H1 (cell line): Measurements from ENCODE around the gene NCAPG2.

Experiments
- EZH2 ChIP-seq: fragments of 200-600 bp; sonication (generic); IDR thresholded peaks from 2 replicates; pipeline ENCODE4 v1.7.1; 2012; ENCODE audit warnings: low read depth, mild to moderate bottlenecking, moderate library complexity, low read length, inconsistent platforms; ENCODE audit not compliant: severe bottlenecking
- HDAC6 ChIP-seq: IDR thresholded peaks from one replicate; pipeline ENCODE4 v1.7.1; 2012; ENCODE audit warnings: low read depth, mild to moderate bottlenecking, inconsistent platforms, low read length, moderate library complexity
- KDM1A ChIP-seq: fragments of 200-600, 300-600 bp; sonication (generic); IDR thresholded peaks from 2 replicates; pipeline ENCODE4 v1.7.1; 2016; ENCODE audit warnings: mild to moderate bottlenecking, low read length, borderline replicate concordance
- MAFK ChIP-seq: IDR thresholded peaks from 2 replicates; pipeline ENCODE4 v1.6.1; 2012; ENCODE audit warnings: low read depth, mild to moderate bottlenecking, improper control_type of control experiment, low read length
- POLR2A ChIP-seq, 2 experiments: IDR thresholded peaks; 1 replicate in 1 of 2; 2 replicates in 1 of 2; pipeline ENCODE4 v1.6.1; 2011; ENCODE audit warnings: low read depth in 2 of 2, low read length in 2 of 2, mild to moderate bottlenecking in 2 of 2; ENCODE audit errors: control extremely low read depth in 1 of 2
- POLR2AphosphoS5 ChIP-seq: IDR thresholded peaks from 2 replicates; pipeline ENCODE4 v1.6.1; 2011; ENCODE audit warnings: low read depth, low read length
- RFX5 ChIP-seq: IDR thresholded peaks from 2 replicates; pipeline ENCODE4 v1.6.1; 2011; ENCODE audit warnings: low read depth, low read length, improper control_type of control experiment, borderline replicate concordance
- RXRA ChIP-seq: IDR thresholded peaks from 2 replicates; pipeline ENCODE4 v1.6.1; 2011; ENCODE audit warnings: low read depth, mild to moderate bottlenecking, low read length, moderate library complexity; ENCODE audit not compliant: insufficient read depth
- SP1 ChIP-seq: IDR thresholded peaks from 2 replicates; pipeline ENCODE4 v1.6.1; 2011; ENCODE audit warnings: low read depth, low read length
- TF ChIP-seq, protein P1 (sequence below): IDR thresholded peaks from 2 replicates; pipeline ENCODE4 v1.6.1; 2011; ENCODE audit warnings: low read depth, mild to moderate bottlenecking, low read length; ENCODE audit not compliant: insufficient read depth
- TF ChIP-seq, protein P2 (sequence below), 3 experiments: IDR thresholded peaks; 1 replicate in 2 of 3; 2 replicates in 1 of 3; pipeline versions ENCODE4 v1.5.1 to v1.6.1; 2011; ENCODE audit warnings: low read length in 3 of 3, mild to moderate bottlenecking in 3 of 3, inconsistent platforms in 2 of 3, low read depth in 1 of 3, moderate library complexity in 1 of 3; ENCODE audit not compliant: insufficient read depth in 1 of 3; ENCODE audit errors: control extremely low read depth in 1 of 3
- TF ChIP-seq, protein P3 (sequence below): IDR thresholded peaks from 2 replicates; pipeline ENCODE4 v1.6.1; 2012; ENCODE audit warnings: inconsistent platforms

DNA sequence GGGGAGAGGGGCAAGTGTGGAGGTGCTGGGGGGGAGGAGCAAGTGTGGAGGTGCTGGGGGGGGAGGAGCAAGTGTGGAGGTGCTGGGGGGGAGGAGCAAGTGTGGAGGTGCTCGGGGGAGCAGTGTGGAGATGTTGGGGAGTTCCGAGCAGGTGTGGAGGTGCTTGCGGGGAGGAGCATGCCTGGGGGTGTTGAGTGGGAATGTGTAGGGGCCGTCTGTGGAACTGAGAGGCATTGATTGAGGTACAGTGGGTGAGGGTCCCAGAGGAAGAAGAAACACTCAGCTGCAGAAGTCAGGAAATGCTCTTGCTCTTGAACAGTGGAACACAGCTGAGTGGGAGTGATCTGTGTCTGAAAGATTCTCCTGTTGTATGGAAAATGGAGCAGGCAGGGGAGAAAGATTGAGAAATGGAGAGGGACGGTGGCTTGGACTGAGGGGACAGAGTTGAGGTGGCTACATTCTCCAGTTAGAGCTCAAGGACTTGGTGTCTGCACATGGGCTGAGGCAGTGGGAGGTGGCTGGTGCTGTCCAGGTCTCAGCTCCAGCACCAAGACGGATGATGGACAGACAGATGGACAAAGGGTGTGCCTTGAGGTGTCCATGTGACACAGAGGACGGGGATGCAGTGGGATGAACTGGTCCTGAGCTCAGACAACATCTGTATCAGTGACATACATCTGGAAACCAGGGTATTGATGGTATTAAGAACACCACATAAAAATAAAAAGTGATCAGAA, 25.2 kb upstream of the NCAPG2 start:
- TF ChIP-seq, protein P1, sequence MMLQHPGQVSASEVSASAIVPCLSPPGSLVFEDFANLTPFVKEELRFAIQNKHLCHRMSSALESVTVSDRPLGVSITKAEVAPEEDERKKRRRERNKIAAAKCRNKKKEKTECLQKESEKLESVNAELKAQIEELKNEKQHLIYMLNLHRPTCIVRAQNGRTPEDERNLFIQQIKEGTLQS, result no peak
- TF ChIP-seq, protein P2, sequence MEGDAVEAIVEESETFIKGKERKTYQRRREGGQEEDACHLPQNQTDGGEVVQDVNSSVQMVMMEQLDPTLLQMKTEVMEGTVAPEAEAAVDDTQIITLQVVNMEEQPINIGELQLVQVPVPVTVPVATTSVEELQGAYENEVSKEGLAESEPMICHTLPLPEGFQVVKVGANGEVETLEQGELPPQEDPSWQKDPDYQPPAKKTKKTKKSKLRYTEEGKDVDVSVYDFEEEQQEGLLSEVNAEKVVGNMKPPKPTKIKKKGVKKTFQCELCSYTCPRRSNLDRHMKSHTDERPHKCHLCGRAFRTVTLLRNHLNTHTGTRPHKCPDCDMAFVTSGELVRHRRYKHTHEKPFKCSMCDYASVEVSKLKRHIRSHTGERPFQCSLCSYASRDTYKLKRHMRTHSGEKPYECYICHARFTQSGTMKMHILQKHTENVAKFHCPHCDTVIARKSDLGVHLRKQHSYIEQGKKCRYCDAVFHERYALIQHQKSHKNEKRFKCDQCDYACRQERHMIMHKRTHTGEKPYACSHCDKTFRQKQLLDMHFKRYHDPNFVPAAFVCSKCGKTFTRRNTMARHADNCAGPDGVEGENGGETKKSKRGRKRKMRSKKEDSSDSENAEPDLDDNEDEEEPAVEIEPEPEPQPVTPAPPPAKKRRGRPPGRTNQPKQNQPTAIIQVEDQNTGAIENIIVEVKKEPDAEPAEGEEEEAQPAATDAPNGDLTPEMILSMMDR (IDR thresholded peaks at IDR 0.05; ENCODE audit: control extremely low read depth in 1 of 3, insufficient read depth in 1 of 3, low read depth in 1 of 3, low read length in 3 of 3), result no peak
- TF ChIP-seq SP1 (no peak), POLR2AphosphoS5 (no peak), HDAC6 (no peak), POLR2A (IDR thresholded peaks at IDR 0.05; ENCODE audit: control extremely low read depth in 1 of 2, low read depth in 2 of 2, low read length in 2 of 2) (no peak), RFX5 (no peak), KDM1A (no peak), RXRA (no peak), EZH2 (no peak), MAFK (no peak)
- TF ChIP-seq, protein P3, sequence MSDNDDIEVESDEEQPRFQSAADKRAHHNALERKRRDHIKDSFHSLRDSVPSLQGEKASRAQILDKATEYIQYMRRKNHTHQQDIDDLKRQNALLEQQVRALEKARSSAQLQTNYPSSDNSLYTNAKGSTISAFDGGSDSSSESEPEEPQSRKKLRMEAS, result no peak
